ENCODE results near the gene SNX17. TPM values are rescaled to one million over a fixed set of nuclear protein-coding genes. Genes with fewer than 3 reads are reported as not detected.

SNX17 gene
- total and polyA plus RNA-seq, 2 of the 13 experiments (the other 11 are each of a cell fraction or from before 2014, with no cell fraction given) = 75.0 to 109 TPM

DNA sequence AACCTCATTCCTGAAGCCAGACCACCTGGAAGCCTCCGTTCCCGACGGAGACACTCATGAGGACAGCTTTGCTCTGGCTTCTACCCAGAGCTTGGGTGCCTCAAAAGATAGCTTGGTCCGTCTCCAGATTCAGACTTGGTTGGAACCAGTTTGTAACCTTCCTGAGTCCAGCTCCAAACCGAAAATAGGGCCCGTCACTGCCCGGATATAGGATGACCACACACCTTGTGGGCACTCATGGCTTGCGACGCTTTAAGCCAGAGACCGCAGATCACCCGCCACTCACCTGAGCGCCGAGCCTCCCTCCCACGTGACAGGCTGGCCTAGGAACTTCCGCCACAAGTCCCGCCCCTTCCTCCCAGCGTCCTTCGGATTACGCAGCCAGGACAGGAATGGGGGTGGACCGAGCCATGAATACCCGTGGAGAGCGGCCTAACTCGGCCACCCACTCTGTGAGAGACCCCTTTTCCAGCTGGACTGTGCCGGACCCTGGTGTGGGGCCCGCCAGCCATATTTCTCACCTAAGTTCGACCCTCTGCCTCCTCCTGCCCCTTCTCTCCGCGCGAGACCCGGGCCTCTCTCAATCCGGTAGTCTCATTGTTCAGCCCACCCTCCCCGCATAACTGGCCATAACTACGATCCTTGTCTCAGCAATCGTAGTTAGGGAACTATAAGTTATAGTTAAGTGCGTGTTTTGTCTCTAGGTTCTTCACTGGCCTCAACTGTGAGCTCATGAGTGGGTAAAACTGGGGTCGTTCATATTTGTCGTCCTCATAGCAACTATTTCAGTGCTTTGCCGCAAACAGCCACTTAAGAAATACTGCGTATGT, 47.4 kb upstream of the SNX17 start, which contains the start of gene MPV17 (continued):
- TF ChIP-seq HNF4G (IDR thresholded peaks at IDR 0.05; ENCODE audit: borderline replicate concordance, low read depth, low read length) (0 out of 2 replicates have a peak, but pooled peaks have one; percentile 18), HNF4G (CRISPR knock-in tag; IDR thresholded peaks at IDR 0.05; ENCODE audit: borderline replicate concordance, low read depth) (no peak; the same call in 1 of the 2 replicates), FOXC1 (CRISPR knock-in tag; IDR thresholded peaks at IDR 0.05; ENCODE audit: borderline replicate concordance) (peak; percentile 95; the same call in 1 of the 2 replicates), ZNF510 (CRISPR knock-in tag; IDR thresholded peaks at IDR 0.05; ENCODE audit: low read depth) (no peak; the same call in 1 of the 2 replicates), U2AF1 (optimal IDR thresholded peaks at IDR 0.05; ENCODE audit: low read depth, low read length) (peak; percentile 75), ZNF891 (CRISPR knock-in tag; IDR thresholded peaks at IDR 0.05) (peak; percentile 91), CBX1 (IDR thresholded peaks at IDR 0.05; ENCODE audit: low read depth) (peak; percentile 96), NAIF1 (CRISPR knock-in tag; IDR thresholded peaks at IDR 0.05; ENCODE audit: borderline replicate concordance) (peak; percentile 84), HOXA5 (CRISPR knock-in tag; IDR thresholded peaks at IDR 0.05) (peak; percentile 92), ZNF776 (CRISPR knock-in tag; IDR thresholded peaks at IDR 0.05) (peak; percentile 94), RXRB (CRISPR knock-in tag; IDR thresholded peaks at IDR 0.05; ENCODE audit: borderline replicate concordance) (peak; percentile 66), GATAD2A (CRISPR knock-in tag; IDR thresholded peaks at IDR 0.05) (peak; percentile 15; the same call in 1 of the 2 replicates), MYNN (CRISPR knock-in tag; IDR thresholded peaks at IDR 0.05; ENCODE audit: low read depth) (peak; percentile 90), TBL1XR1 (IDR thresholded peaks at IDR 0.05; ENCODE audit: borderline replicate concordance, low read length, partially characterized antibody) (no peak), FOXO1 (CRISPR knock-in tag; IDR thresholded peaks at IDR 0.05) (peak; percentile 64), ZNF160 (CRISPR knock-in tag; IDR thresholded peaks at IDR 0.05) (peak; percentile 95), FOXA1 (IDR thresholded peaks at IDR 0.05) (no peak), FOXA1 (CRISPR knock-in tag; IDR thresholded peaks at IDR 0.05) (0 out of 2 replicates have a peak, but pooled peaks have one; percentile 7), HDAC6 (IDR thresholded peaks at IDR 0.05; ENCODE audit: low read depth, low read length) (0 out of 2 replicates have a peak, but pooled peaks have one; percentile 35), ZNF629 (CRISPR knock-in tag; conservative IDR thresholded peaks at IDR 0.05) (no peak; the same call in 1 of the 2 replicates), GTF2F1 (IDR thresholded peaks at IDR 0.05; ENCODE audit: low read length) (peak; percentile 88), ATF7 (IDR thresholded peaks at IDR 0.05) (no peak), ATF7 (CRISPR knock-in tag; IDR thresholded peaks at IDR 0.05) (peak; percentile 83; the same call in 1 of the 2 replicates), SALL2 (CRISPR knock-in tag; IDR thresholded peaks at IDR 0.05) (peak; percentile 87), IRF2 (CRISPR knock-in tag; IDR thresholded peaks at IDR 0.05) (peak; percentile 74)
- TF ChIP-seq, protein P1, sequence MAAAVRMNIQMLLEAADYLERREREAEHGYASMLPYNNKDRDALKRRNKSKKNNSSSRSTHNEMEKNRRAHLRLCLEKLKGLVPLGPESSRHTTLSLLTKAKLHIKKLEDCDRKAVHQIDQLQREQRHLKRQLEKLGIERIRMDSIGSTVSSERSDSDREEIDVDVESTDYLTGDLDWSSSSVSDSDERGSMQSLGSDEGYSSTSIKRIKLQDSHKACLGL (CRISPR knock-in tag; IDR thresholded peaks at IDR 0.05) = peak; percentile 95
- TF ChIP-seq, protein P2, sequence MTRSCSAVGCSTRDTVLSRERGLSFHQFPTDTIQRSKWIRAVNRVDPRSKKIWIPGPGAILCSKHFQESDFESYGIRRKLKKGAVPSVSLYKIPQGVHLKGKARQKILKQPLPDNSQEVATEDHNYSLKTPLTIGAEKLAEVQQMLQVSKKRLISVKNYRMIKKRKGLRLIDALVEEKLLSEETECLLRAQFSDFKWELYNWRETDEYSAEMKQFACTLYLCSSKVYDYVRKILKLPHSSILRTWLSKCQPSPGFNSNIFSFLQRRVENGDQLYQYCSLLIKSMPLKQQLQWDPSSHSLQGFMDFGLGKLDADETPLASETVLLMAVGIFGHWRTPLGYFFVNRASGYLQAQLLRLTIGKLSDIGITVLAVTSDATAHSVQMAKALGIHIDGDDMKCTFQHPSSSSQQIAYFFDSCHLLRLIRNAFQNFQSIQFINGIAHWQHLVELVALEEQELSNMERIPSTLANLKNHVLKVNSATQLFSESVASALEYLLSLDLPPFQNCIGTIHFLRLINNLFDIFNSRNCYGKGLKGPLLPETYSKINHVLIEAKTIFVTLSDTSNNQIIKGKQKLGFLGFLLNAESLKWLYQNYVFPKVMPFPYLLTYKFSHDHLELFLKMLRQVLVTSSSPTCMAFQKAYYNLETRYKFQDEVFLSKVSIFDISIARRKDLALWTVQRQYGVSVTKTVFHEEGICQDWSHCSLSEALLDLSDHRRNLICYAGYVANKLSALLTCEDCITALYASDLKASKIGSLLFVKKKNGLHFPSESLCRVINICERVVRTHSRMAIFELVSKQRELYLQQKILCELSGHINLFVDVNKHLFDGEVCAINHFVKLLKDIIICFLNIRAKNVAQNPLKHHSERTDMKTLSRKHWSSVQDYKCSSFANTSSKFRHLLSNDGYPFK (CRISPR knock-in tag; IDR thresholded peaks at IDR 0.05; ENCODE audit: borderline replicate concordance) = peak; percentile 86; the same call in 1 of the 2 replicates
- TF ChIP-seq, protein P3, sequence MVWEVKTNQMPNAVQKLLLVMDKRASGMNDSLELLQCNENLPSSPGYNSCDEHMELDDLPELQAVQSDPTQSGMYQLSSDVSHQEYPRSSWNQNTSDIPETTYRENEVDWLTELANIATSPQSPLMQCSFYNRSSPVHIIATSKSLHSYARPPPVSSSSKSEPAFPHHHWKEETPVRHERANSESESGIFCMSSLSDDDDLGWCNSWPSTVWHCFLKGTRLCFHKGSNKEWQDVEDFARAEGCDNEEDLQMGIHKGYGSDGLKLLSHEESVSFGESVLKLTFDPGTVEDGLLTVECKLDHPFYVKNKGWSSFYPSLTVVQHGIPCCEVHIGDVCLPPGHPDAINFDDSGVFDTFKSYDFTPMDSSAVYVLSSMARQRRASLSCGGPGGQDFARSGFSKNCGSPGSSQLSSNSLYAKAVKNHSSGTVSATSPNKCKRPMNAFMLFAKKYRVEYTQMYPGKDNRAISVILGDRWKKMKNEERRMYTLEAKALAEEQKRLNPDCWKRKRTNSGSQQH (CRISPR knock-in tag; IDR thresholded peaks at IDR 0.05; ENCODE audit: low read depth) = peak; percentile 96

All from HepG2 (cell line).